HepG2 (cell line): ENCODE measurements around the gene ZNF235. TPM values are rescaled to one million over a fixed set of nuclear protein-coding genes. Genes with fewer than 3 reads are reported as not detected.
A peak's percentile ranks its signal among the peaks of the same experiment; 100 is the strongest.

Experiments used
- ATAC-seq: fragments of 200-7000 bp; cut with Tn5 transposase; 3 replicates; pipeline ENCODE4 v1.9.1; 2020; ENCODE audit warnings: mild to moderate bottlenecking, moderate library complexity
- BruUV-seq: library from RNA; stranded (reverse); fragments of 400-500 nt; replicated peaks from 2 replicates; lab custom pipeline; 2021; lab: Mats Ljungman, UMichigan
- CTCF ChIA-PET: fragments of 300-600 bp; formaldehyde crosslinking; extraction: SDS; loops from one replicate; lab custom pipeline; 2021; ENCODE audit warnings: low total read pairs, inconsistent platforms, low intra/inter-chr PET ratio; lab: Yijun Ruan, JAX
- POLR2A ChIA-PET: fragments of 350-600 bp; sonication (Branson Sonifier 250); formaldehyde crosslinking; loops from one replicate; lab custom pipeline; 2020; ENCODE audit warnings: antibody characterized with exemption, inconsistent platforms; lab: Yijun Ruan, JAX
- DNase-seq: peaks from one replicate; pipeline ENCODE4 v3.0.0-alpha.2; 2015; ENCODE audit warnings: low spot score
- FAIRE-seq: peaks from 3 replicates; lab custom pipeline; 2011; peaks lifted over from hg19 to GRCh38; lab: Jason Lieb, UNC
- H2AFZ ChIP-seq: one replicate; pipeline ENCODE4 v1.6.1; 2011; ENCODE audit warnings: low read length, inconsistent platforms
- H3K27ac ChIP-seq: fragments of 300-600 bp; 3 replicates; pipeline ENCODE4 v1.8.0; 2011; ENCODE audit warnings: mixed run types, mild to moderate bottlenecking, mixed read lengths, low read length, inconsistent platforms; ENCODE audit not compliant: insufficient read depth; ENCODE audit errors: extremely low read length
- H3K27me3 ChIP-seq, 2 experiments: fragments of 200-600 bp in 1 of 2; 2 replicates in 1 of 2; 3 replicates in 1 of 2; pipeline versions ENCODE4 v1.6.0 to v1.8.0; 2011; ENCODE audit warnings: low read length in 2 of 2, mild to moderate bottlenecking in 2 of 2, moderate library complexity in 2 of 2, inconsistent platforms in 1 of 2; ENCODE audit not compliant: insufficient read depth in 2 of 2, control insufficient read depth in 1 of 2
- H3K36me3 ChIP-seq, 2 experiments: fragments of 200-600 bp in 1 of 2; replicated peaks in 1 of 2; 2 replicates in 1 of 2; 3 replicates in 1 of 2; pipeline versions ENCODE4 v1.5.1 to v1.8.0; 2011; ENCODE audit warnings: low read length in 2 of 2, inconsistent platforms in 1 of 2; ENCODE audit not compliant: insufficient read depth in 2 of 2, control insufficient read depth in 1 of 2
- H3K4me1 ChIP-seq: 2 replicates; pipeline ENCODE4 v1.5.1; 2012; ENCODE audit warnings: low read length, inconsistent platforms; ENCODE audit not compliant: insufficient read depth
- H3K4me2 ChIP-seq: 2 replicates; pipeline ENCODE4 v1.6.0; 2011; ENCODE audit warnings: low read depth, low read length, inconsistent platforms
- H3K4me3 ChIP-seq, 3 experiments: fragments of 200-600 bp in 1 of 3; sonication (generic), shearing (Covaris generic) in 1 of 3; replicated peaks in 1 of 3; 2 replicates each; pipeline ENCODE4 v1.5.1; 2011 to 2016; ENCODE audit warnings: low read length in 3 of 3, inconsistent platforms in 2 of 3, low read depth in 2 of 3, mild to moderate bottlenecking in 2 of 3, control low read depth in 1 of 3, mixed read lengths in 1 of 3; ENCODE audit not compliant: insufficient read depth in 1 of 3
- H3K79me2 ChIP-seq: one replicate; pipeline ENCODE4 v1.6.1; 2011; ENCODE audit warnings: low read length, inconsistent platforms; ENCODE audit not compliant: insufficient read depth
- H3K9ac ChIP-seq: 2 replicates; pipeline ENCODE4 v1.6.0; 2011; ENCODE audit warnings: mild to moderate bottlenecking, low read depth, low read length, inconsistent platforms; ENCODE audit not compliant: insufficient read depth
- H3K9me3 ChIP-seq: 2 replicates; pipeline ENCODE4 v1.5.1; 2012; ENCODE audit warnings: mild to moderate bottlenecking, low read length
- H4K20me1 ChIP-seq: 2 replicates; pipeline ENCODE4 v1.6.0; 2011; ENCODE audit warnings: inconsistent platforms, mild to moderate bottlenecking, low read length, moderate library complexity; ENCODE audit not compliant: insufficient read depth
- ARNT ChIP-seq: fragments of 450-650 bp; IDR thresholded peaks from 2 replicates; pipeline ENCODE4 v1.6.1; 2017
- GATAD2A ChIP-seq: IDR thresholded peaks from 2 replicates; pipeline ENCODE4 v1.6.1; 2016
- HNRNPUL1 ChIP-seq: fragments of 200-400 bp; formaldehyde crosslinking; IDR thresholded peaks from 2 replicates; pipeline ENCODE4 v1.6.1; 2017; ENCODE audit warnings: low read depth, mild to moderate bottlenecking, low read length, moderate library complexity
- HOXA9 ChIP-seq: sonication (generic); formaldehyde crosslinking; IDR thresholded peaks from 2 replicates; pipeline ENCODE4 v1.8.1; 2022; ENCODE audit warnings: missing genetic modification reagents, mild to moderate bottlenecking, moderate library complexity, borderline replicate concordance
- KDM4B ChIP-seq: sonication (generic); formaldehyde crosslinking; IDR thresholded peaks from 2 replicates; pipeline ENCODE4 v1.4.0; 2020; ENCODE audit warnings: missing genetic modification reagents
- MIER2 ChIP-seq: IDR thresholded peaks from 2 replicates; pipeline ENCODE4 v1.6.1; 2016; ENCODE audit warnings: missing biosample characterization, missing genetic modification reagents
- RBAK ChIP-seq: sonication (generic); formaldehyde crosslinking; IDR thresholded peaks from 2 replicates; pipeline ENCODE4 v1.5.1; 2020; ENCODE audit warnings: mild to moderate bottlenecking, missing genetic modification reagents
- SNRNP70 ChIP-seq: fragments of 200-400 bp; formaldehyde crosslinking; IDR thresholded peaks from 2 replicates; pipeline ENCODE4 v1.6.1; 2017; ENCODE audit warnings: mild to moderate bottlenecking, low read depth, low read length, moderate library complexity
- ZFP36L1 ChIP-seq: sonication (generic); formaldehyde crosslinking; IDR thresholded peaks from 2 replicates; pipeline ENCODE4 v1.8.0; 2022; ENCODE audit warnings: mild to moderate bottlenecking, missing genetic modification reagents, moderate library complexity
- ZNF329 ChIP-seq: sonication (generic); formaldehyde crosslinking; IDR thresholded peaks from 2 replicates; pipeline ENCODE4 v1.9.0; 2021; ENCODE audit warnings: low read depth, mild to moderate bottlenecking, missing genetic modification reagents
- ZNF841 ChIP-seq: sonication (generic); formaldehyde crosslinking; IDR thresholded peaks from 2 replicates; pipeline ENCODE4 v1.8.1; 2023; ENCODE audit warnings: missing genetic modification reagents, borderline replicate concordance
- WGBS: methylation state at CpG from one replicate; pipeline ENCODE4 v1.1.6; 2017; ENCODE audit warnings: low lambda C conversion rate; 5-methylcytosine and 5-hydroxymethylcytosine counted together
- in situ Hi-C: cut with HindIII; loops from 2 replicates; pipeline ENCODE4 v1.10.0; 2017; ENCODE audit warnings: low pct_unique_long_range_greater_than_20kb; ENCODE audit not compliant: extremely low pct_ligation_motif_present
- intact Hi-C: fragments of 100-400 bp; cut with micrococcal nuclease; formaldehyde crosslinking; loops from one replicate; pipeline ENCODE4 v1.10.0; 2022; ENCODE audit not compliant: unreplicated experiment
- polyA plus RNA-seq, 8 experiments: library from polyadenylated mRNA; depleted of rRNA in 3 of 8; stranded (reverse) in 7 of 8; unstranded in 1 of 8; fragments of >200 nt; fragmentation: Illumina TruSeq in 4 of 8; extraction: Trizol in 4 of 8; gene quantifications; 2 replicates each; pipeline versions ENCODE4 v1.2.1 to v1.2.3, GENCODE V29; 2011 to 2016; ENCODE audit warnings: low read depth in 4 of 8, missing spikeins in 1 of 8, mixed read lengths in 1 of 8; ENCODE audit not compliant: insufficient read depth in 1 of 8
- total RNA-seq, 5 experiments: library from RNA; depleted of rRNA; stranded (reverse); fragments of >200 nt; fragmentation: Illumina TruSeq; extraction: Trizol; gene quantifications; 2 replicates each; pipeline ENCODE4 v1.2.3, GENCODE V29; 2016; ENCODE audit warnings: low read depth in 1 of 5
- TF ChIP-seq, protein P1 (sequence below): sonication (generic); formaldehyde crosslinking; IDR thresholded peaks from 2 replicates; pipeline ENCODE4 v1.8.0; 2022; ENCODE audit warnings: mild to moderate bottlenecking, missing genetic modification reagents, moderate library complexity
- TF ChIP-seq, protein P2 (sequence below): sonication (generic); formaldehyde crosslinking; IDR thresholded peaks from 2 replicates; pipeline ENCODE4 v1.9.0; 2022; ENCODE audit warnings: missing genetic modification reagents, mild to moderate bottlenecking, borderline replicate concordance
- TF ChIP-seq, protein P3 (sequence below): sonication (generic); formaldehyde crosslinking; conservative IDR thresholded peaks from 2 replicates; pipeline ENCODE4 v1.4.0; 2020; ENCODE audit warnings: missing genetic modification reagents
- TF ChIP-seq, protein P4 (sequence below): sonication (generic); formaldehyde crosslinking; IDR thresholded peaks from 2 replicates; pipeline ENCODE4 v1.5.0; 2020; ENCODE audit warnings: missing genetic modification reagents

Gene ZNF235
- total and polyA plus RNA-seq, 2 of the 13 experiments (the other 11 are each of a cell fraction or from before 2014, with no cell fraction given), result 4.8 to 5.5 TPM

DNA sequence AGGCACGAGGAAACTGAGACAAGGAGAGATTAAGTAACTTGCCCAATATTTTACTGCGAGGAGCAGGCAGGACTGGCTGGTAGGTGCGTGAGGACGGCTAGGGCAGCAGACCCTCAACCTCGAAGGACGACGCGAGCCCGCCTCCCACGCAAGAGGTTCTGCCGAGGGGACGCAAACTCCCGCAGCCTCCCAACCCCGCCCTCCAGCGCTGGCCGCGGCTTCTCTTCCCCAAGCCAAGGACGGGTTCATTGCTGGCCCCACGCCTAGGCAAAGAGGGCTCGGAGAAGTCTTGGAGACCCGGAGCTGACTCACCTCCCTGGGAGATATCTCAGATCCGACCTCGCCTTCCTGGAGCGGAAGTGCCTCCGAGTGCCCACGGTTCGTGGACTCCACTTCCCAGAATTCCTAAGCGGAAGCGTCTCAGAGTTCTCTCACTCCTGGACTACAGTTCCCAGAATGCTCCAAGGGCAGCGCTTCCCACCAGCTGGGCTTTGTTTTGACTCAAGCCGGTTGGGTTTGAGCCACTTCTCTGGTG, at the start of gene ZNF235 (continued):
- TF ChIP-seq RBAK (CRISPR knock-in tag) (no peak), HOXA9 (CRISPR knock-in tag) (no peak), SNRNP70 (no peak), HNRNPUL1 (no peak), ZFP36L1 (CRISPR knock-in tag) (0 out of 2 replicates have a peak, but pooled peaks have one; percentile 40), ARNT (no peak), GATAD2A (peak; percentile 20; the same call in 1 of the 2 replicates), ZNF841 (CRISPR knock-in tag) (no peak)
- TF ChIP-seq, protein P1, sequence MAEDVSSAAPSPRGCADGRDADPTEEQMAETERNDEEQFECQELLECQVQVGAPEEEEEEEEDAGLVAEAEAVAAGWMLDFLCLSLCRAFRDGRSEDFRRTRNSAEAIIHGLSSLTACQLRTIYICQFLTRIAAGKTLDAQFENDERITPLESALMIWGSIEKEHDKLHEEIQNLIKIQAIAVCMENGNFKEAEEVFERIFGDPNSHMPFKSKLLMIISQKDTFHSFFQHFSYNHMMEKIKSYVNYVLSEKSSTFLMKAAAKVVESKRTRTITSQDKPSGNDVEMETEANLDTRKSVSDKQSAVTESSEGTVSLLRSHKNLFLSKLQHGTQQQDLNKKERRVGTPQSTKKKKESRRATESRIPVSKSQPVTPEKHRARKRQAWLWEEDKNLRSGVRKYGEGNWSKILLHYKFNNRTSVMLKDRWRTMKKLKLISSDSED (CRISPR knock-in tag), result no peak
- TF ChIP-seq, protein P2, sequence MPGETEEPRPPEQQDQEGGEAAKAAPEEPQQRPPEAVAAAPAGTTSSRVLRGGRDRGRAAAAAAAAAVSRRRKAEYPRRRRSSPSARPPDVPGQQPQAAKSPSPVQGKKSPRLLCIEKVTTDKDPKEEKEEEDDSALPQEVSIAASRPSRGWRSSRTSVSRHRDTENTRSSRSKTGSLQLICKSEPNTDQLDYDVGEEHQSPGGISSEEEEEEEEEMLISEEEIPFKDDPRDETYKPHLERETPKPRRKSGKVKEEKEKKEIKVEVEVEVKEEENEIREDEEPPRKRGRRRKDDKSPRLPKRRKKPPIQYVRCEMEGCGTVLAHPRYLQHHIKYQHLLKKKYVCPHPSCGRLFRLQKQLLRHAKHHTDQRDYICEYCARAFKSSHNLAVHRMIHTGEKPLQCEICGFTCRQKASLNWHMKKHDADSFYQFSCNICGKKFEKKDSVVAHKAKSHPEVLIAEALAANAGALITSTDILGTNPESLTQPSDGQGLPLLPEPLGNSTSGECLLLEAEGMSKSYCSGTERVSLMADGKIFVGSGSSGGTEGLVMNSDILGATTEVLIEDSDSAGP (CRISPR knock-in tag), result peak; percentile 77; the same call in 1 of the 2 replicates

DNA sequence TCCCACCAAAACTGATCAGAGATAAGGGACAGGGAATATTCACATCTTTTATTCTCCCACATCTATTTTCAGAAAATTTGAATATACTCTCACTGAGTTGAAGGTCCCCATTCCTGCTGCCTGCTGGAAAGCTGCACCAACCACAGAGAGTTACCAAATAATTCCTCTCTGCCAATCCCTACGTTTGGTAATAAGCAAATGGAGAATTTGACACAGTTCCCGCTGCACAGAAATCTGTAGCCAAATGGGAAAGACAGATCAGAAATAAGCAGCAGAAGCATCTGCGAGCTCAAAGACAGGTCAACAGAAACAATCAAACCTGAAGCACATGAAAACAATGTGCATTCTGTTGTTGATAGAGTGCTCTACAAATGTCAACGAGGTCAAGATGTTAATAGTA, 41.7 kb upstream of the ZNF235 start:
- Histone ChIP-seq H3K27ac (no peak overlapping the region), H4K20me1 (no peaks in the 10 kb centered on the region), H3K9ac (no peak overlapping the region), H3K79me2 (no peaks in the 10 kb centered on the region), H3K36me3 (no peaks in the 10 kb centered on the region), H2AFZ (no peak overlapping the region), H3K27me3 (no peaks in the 10 kb centered on the region; a peak in 1 of 5 replicates), H3K9me3 (peaks cover 21% of the 10 kb centered on the region), H3K4me2 (no peak overlapping the region), H3K4me1 (no peaks in the 10 kb centered on the region), H3K4me3 (no peak overlapping the region)
- ATAC-seq, result no peak
- no peak for TF ChIP-seq MIER2 (CRISPR knock-in tag)
- TF ChIP-seq, protein P3, sequence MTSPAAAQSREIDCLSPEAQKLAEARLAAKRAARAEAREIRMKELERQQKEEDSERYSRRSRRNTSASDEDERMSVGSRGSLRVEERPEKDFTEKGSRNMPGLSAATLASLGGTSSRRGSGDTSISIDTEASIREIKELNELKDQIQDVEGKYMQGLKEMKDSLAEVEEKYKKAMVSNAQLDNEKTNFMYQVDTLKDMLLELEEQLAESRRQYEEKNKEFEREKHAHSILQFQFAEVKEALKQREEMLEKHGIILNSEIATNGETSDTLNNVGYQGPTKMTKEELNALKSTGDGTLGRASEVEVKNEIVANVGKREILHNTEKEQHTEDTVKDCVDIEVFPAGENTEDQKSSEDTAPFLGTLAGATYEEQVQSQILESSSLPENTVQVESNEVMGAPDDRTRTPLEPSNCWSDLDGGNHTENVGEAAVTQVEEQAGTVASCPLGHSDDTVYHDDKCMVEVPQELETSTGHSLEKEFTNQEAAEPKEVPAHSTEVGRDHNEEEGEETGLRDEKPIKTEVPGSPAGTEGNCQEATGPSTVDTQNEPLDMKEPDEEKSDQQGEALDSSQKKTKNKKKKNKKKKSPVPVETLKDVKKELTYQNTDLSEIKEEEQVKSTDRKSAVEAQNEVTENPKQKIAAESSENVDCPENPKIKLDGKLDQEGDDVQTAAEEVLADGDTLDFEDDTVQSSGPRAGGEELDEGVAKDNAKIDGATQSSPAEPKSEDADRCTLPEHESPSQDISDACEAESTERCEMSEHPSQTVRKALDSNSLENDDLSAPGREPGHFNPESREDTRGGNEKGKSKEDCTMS, result no peak
- TF ChIP-seq, protein P4, sequence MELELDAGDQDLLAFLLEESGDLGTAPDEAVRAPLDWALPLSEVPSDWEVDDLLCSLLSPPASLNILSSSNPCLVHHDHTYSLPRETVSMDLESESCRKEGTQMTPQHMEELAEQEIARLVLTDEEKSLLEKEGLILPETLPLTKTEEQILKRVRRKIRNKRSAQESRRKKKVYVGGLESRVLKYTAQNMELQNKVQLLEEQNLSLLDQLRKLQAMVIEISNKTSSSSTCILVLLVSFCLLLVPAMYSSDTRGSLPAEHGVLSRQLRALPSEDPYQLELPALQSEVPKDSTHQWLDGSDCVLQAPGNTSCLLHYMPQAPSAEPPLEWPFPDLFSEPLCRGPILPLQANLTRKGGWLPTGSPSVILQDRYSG (CRISPR knock-in tag), result no peak
- no peak for TF ChIP-seq KDM4B
- TF ChIP-seq ZNF329 (CRISPR knock-in tag), result no peak
- in situ Hi-C loops (no loop called here), intact Hi-C loops (no loop called here)
- no peak for DNase-seq
- ChIA-PET POLR2A (no interaction called here), CTCF (no interaction called here)
- BruUV-seq, result no TSS peak
- WGBS, result 73% methylated on average over 4 of the region's 4 CpGs
- FAIRE-seq, result no peak
